Measurements from ENCODE around the gene PARL.
"Not testable (repeated sequence)": the region's sequence is repeated elsewhere in the genome, so short reads cannot be mapped to it uniquely, and the experiment has no call there.

Gene PARL

DNA sequence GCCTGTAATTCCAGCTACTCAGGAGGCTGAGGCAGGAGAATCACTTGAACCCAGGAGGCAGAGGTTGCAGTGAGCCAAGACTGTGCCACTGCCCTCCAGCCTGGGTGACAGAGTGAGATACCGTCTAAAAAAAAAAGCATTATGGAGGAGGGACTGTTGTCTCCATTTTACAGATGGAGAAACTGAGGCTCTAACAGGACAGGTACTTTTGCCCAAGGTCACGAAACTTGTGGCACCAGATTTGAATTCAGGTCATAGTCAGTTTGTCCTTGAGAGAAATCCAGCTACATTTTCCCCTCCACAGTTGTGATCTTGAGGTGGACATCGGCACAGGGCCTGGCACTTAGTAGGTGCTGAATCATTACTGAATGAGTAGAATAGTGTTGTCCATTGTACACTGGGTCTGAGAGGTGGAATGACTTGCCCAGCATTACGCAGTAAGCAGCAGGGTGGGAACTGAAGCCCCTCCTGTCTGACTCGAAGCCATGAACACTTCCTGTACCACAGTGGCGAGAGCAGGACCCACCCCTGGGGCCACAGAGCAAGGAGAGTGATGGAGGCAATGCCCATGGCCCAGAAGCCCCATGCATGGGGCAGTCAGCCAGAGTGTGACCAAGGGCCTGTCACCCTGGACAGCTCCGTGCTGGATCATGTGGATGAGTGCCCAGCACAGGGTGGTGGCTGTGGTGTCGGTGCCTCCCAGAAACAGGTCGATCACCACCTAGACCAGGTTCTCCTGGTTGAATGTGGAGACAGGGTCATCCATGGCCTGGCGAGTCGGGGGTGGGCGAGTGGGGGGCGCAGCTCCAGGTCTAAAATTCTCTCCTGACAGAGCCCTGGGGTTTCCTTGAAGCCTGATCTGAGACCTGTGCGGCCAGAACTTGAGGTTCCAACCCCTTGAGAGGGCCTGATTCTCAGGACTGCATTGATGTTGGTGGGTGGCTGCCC is 20.4 kb upstream of the PARL start:
- DNase-seq, result no peak

DNA sequence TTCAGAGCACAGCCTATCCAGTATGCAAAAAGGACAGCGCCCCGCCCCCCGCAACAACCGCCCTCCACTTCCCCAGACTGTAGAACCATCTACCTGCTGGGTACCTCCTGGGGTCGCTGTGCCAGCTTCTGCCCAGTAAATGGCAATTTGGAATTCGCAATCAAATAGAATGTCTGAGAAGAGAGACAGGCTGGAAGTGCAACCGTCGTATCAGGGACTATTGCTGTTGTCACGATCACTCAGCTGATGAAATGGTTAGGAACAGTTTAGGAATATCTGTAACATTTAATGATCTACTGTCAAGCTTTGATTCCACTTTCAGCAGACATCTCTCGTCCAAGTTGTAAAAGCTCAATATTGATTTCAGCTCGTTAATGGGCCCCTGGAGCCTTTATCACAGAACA is 13.3 kb upstream of the PARL start:
- DNase-seq, result no peak

DNA sequence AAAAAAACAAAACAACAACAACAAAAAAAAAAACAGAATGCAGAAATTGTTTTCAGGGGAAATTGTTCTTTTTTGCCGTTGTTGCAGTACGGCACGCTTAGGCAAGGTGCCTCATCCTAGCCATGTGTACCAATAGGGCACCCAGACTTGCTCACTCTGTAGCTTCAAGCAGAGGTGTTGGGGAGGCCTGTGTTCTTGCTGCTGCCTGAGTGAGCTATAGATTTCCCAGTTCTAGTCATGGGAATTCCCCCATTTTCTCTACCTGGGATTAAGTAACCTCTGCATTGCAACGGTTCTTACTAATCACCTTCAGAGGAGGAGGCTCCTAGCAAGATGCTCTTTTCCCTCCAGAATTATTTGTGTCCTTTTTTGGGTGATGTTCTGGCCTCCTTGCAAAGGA is 12.9 kb upstream of the PARL start:
- no peak for DNase-seq

DNA sequence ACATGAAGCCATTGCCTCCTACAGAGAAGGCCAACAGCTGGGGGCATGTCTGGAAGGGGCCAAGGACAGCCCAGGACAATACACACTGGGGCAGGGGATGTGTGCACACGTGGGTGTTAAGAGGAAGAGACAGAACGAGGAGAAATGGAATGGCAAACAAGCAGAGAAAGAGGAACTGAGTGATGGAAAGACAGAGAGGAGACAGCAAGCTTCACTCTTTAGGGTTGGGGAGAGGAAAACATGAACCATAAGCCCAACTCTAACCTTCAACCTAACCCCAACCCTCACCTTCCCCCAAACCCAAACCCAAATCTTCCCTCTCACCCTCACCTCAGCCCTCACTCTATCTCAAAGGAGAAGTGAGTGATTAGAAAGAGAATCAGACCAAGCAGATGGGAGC is 11.9 kb upstream of the PARL start:
- DNase-seq, result no peak

DNA sequence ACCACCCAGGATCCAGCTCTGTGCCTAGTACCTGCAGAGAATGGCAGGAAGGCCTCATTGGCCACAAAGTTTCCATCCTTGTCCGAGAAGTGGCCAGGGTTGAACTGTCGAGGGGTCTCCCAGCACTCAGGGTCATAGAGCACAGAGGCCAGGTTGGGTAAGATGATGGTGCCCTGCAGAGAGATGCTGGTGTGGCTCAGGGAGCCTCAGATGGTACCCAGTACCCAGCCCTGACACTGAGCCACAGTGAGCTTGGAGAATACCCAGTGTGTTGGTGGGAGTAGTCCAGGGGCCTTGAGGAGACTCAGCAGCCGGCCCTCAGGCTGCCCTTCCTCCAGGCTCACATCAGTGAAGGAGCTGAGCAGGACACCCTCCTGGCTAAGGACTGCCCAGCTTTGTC is 11.5 kb upstream of the PARL start:
- no peak for DNase-seq

DNA sequence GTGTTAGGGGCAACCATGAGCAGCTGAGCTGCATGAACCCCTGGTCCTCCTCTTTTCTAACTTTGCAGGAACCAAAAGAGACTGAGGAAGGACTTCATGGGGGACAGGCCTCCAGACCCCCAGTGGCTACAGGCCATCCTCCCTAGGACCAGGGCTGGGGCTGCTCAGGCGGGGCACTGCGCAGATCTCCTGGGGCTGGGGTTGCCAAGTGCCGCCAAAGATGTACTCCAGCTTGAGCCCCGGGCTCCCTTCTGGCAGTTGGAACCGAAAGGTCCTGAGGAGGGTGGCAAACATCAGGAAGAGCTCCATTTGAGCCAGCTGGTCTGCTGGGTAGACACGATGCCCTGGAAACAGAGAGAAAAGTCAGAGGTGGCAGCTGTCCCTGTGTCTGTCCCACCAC is 11.1 kb upstream of the PARL start:
- no peak for DNase-seq

DNA sequence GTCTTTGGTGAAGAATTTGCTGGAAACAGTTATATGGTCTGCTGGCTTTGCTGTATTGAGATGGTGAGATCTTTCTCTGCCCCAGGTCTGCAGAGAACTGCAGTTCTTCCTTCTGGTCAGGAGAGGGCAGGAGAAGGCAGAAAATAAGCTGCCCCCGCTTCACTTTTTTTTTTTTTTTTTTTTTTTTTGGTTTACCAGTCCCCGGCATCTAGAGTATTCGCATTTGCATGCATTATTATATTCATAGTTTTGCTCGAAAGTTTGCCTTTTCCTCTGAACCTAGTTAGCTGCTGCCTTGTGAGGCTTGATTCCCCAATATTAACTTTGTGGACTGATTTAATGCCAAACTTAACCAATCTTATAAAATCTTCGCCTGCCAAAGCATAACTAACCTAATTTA is 10.6 kb upstream of the PARL start:
- peak; percentile 71 for DNase-seq

DNA sequence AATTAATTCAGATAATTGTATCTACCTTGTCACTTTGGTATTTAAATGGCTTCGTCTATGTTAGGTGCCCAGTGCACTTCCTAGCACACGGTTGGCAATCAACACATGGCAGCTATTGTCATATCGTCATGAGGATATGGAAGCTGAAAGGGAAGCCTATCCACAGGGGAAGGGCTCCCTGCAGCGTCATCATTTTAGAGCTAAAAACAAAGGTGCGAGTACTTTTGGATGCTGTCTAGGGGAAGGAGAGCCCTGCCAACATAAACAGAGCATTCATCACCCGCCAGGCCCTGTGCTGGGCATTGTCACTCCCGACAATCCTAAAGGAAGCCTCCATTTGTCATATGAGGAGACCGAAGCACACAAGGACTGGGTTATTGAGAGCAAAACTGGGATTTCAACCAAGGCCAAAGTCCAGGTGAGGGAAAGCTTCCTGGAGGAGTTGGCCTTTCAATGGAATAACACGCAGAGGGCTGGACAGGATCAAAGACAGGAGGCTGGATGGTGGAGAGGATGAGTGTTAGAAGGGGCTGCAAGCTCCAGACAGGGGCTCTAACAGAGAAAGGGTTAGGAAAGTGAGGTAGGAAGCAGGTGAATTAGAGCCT is 8.0 kb upstream of the PARL start:
- no peak for DNase-seq

DNA sequence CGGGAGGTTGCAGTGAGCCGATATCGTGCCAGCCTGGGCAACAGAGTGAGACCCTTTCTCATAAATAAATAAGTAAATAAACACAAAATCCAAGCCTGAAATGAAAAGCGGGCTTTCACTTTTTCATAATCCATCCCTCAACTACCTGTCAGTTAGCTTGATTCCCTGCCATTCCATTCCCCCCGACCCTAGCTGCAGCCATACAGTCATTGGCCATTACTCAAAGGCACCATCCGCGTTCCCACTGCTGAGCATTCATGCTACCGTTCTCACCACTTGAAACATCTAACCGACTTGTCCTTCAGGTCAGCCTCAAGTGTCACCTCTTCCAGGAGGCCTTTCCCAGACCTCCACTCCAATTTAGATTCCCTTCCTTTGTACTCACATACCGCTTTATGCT is 1.1 kb upstream of the PARL start:
- no peak for DNase-seq

DNA sequence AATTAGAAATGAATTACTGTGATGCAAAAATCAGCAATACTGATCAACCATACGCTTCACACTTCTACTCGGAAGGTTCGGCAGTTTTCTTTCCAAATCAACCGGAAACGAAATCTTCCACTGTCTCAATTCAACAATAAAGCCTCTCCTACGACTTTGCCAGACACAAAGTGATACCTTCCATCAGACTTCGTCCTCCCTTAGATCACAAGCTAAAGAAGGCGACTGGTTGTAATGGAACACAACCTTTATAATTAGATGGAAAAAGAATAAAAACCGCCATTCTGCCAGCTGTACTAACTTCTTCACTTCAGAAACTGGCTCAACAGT is 618 bp downstream of the PARL start:
- no peak for DNase-seq

DNA sequence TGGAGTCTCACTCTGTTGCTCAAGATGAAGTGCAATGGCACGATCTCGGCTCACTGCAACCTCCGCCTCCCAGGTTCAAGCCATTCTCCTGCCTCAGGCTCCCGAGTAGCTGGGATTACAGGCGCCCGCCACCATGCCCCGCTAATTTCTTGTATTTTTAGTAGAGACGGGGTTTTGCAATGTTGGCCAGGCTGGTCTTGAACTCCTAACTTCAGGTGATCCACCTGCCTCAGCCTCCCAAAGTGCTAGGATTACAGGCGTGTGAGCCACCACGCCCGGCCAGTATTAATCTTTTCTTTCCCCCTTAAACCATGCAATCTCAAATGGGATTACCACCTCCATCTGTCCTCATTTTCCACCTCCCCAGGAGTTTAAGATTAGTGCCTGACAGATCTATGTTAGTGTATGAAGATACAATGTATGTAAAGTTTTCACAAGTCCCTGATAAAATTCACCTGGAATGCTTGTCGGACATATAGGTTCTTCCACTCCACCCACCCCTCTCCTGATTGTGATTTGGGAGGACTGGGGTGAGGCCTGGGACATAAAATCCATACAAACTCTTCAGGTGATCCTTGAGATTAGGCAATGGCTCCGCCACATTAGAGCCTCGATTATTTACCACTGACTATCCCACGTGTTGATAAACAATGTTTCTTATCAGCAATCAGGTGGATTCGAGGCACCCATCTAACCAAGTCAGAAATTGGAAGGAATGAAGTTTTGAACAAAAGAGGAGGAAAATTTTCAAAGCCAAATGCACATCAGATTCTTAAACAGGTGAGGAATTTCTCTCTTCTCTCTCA is 1.2 kb downstream of the PARL start:
- DNase-seq, result no peak

DNA sequence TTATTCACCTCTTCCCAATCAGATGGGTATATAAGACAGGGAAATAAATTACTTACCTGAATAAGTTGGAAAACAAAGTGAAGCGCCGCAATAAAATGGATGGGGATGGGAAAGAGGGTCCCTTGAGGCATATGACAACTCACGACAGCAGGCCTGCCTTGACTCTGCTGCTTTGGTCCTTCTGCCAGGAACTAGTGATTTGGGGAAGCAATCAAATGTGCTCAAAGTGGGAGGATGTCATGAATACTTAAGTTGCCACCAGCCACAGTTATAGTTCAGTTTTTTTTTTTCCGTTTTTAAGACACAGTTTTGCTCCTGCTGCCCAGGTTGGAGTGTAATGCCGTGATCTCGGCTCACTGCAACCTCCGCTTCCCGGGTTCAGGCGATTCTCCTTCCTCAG is 4.6 kb downstream of the PARL start:
- no peak for DNase-seq

DNA sequence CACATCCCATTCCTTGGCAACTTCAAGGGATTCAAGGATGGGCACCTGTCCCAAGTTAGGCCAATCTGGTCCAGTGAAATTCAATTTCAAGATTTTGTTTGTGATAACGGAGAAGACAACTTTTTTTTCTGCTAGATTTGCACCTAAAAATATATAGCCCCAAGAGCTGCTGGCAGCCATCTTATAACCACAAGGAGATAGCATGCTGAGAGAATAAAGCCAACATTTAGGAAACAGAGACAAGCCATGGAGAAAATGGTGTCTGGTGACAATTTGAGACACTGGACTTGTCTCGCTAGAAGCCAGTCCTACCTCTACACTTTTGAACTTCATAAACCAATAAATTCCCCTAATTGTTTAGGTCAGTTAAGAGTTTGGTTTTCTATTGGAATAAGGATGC is 5.4 kb downstream of the PARL start:
- no peak for DNase-seq

DNA sequence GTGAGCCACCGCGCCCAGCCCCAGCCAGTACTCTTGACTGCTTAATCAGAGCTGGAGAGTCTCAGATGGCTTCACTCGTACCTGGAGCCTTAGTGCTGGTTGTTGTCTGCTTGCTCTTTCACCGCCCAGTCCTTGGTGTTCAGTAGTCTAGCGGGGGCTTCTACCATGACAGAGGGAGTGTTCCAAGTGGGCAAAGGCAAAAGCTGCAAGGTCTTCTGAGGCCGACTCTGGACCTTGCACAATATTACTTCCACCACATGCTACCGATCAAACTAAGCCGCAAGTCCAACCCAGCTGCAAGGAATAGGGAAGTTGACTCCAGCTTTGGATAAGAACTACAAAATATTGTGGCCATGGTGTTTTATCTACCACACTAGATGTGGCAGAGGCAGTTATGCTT is 6.6 kb downstream of the PARL start:
- peak; percentile 7 for DNase-seq

DNA sequence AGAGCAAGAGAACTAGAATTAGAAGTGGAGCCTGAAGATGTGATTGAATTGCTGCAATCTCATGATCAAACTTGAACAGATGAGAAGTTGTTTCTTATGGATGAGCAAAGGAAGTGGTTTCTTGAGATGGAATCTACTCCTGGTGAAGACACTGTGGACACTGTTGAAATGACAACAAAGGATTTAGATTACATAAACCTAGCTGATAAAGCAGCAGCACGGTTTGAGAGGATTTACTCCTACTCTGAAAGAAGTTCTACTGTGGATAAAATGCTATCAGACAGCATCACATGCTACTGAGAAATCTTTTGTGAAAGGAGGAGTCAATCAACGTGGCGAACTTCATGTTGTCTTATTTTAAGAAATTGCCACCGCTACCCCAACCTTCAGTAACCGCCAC is 7.5 kb downstream of the PARL start:
- not testable (repeated sequence) for DNase-seq

DNA sequence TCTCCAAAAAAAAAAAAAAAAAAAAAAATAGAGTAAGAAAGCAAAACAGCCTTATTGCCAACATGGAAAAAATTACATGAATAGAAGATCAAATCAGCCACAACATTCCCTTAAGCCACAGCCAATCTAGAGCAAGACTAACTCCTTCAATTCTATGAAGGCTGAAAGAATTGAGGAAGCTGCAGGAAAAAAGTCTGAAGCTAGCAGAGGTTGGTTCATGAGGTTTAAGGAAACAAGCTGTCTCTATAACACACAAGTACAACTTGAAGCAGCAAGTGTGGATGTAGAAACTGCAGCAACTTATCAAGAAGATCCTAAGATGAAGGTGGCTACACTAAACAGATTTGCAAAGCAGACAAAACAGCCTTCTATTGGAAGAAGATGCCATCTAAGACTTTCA is 9.3 kb downstream of the PARL start:
- DNase-seq, result no peak

DNA sequence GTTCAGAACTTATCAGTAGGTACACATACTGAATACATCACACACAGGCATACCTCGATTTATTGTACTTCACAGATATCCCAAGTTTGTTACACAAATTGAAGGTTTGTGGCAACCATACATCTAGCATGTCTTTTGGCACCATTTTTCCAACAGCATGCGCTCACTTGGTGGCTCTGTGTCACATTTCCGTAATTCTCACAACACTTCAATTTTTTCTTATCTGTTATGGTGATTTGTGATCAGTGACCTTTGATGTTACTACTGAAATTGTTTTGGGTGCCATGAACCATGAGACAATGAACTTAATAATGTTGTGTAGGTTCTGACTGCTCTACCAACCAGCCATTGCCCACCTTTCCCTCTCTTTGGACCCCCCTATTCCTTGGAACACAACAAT is 10.8 kb downstream of the PARL start:
- DNase-seq, result no peak

DNA sequence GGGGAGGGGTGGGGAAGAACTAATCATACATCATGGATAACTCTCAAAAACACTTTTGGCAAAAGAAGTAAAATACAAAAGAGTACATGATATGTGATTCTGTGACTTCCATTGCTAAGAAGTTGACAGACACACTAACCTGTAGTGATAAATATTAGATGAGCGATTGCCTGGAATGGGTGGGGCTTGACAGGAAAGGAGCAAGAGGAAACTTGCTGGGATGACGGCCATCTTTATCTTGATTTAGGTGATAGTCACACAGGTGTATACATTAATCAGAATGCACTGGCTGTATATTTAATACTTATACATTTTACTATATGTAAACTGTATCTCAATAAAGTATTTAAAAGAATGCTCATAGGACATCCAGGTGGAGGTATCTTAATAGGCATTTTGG is 13.1 kb downstream of the PARL start:
- DNase-seq, result no peak

DNA sequence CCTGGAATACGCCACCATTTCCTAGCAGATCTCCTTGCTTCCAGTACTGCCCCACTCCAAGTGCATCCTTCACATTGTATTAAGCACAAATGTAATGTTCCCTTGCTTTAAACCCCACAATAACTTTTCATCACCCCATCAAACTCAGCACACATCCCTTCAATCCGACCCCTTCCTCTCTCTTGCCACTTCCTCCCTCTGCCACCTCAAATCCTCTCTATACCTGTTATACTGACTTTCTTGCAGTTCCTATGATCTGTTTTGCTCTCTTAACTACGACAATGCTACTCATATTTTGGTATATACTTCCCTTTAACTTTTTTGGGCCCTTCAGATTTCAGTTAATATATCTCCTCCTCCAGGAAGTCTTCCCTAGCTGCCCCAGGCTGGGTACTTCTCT is 14.1 kb downstream of the PARL start:
- DNase-seq, result no peak

DNA sequence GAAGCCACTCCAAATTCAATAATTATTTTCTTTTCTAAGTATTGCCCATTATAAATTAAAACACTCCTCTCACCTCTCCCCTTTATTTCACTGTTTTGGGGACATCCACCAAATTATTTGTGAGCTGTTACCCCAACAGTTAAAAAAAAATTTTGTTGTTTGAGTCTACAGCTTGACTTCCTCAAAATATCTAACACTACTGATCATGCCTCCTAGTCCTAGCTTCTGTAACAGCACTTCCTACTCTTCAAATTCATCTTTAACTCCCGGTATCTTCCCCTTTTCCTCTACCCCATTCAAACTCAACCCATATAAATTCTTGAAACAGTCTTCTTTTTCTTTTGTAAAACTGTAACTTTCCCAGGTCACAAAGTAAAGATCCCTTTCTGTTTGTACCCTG is 15.9 kb downstream of the PARL start:
- DNase-seq, result no peak

DNA sequence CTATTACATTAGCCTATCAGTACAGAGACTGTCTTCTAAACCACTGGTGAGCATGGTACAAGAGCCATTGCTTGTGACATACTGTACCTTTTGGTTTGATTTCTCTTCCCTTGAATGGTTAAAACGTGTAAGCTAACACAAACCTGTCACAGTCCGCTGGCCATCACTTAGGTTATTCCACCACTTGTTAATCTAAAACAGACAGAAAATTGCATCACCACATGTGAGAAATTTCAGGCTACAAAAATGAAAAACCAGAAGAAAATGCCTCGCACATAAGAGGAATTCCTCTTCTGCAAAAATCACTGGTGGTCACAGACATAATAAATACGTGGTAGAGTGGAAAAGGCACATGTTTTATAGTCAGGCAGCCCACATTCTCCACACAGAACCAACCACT is 22.1 kb downstream of the PARL start:
- no peak for DNase-seq

DNA sequence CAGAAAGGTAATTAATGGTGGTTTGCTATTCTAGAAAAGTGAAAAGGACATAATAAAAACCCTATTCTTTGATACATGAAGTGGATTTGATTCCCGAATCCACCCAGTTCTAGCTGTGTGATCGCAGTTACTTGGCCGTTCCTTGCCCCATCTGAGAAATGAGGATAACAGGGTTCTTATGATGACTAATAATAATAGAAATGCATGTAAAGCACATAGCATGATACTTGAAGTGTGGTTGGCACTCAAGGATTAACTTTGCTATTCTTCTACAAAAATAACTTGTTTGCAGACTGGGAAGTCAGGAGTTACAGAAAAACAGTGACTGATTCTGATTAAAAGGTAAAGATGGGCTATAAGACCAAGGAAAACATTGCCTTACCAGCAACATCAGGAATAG is 26.8 kb downstream of the PARL start:
- DNase-seq, result no peak

DNA sequence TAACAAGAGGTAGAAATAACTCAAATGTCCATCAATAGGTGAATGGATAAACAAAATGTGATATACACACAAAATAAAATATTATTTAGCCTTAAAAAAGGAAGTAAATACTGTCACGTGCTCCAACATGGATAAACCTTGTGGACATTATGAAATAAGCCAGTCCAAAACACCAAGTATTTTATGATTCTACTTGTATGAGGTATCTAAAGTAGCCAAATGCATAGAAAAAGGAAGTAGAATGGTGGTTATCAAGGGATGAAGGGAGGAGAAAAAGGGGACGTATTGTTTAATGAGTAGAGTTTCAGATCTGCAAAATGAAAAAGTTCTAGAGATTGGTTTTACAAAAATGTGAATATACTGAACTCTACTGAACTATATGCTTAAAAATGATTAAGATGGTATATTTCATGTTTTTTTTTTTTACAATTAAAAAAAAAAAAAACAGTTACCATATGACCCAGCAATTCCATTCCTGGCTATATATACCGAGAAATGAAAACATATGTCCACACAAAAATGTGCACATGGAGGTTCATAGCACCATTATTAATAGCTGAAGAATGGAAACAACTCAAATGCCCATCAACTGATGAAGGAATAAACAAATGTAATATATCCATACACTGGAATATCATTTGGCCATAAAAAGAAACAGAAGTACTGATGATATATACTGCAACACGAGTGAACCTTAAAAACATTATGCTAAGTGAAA is 30.2 kb downstream of the PARL start:
- no peak for DNase-seq

Data from CD4-positive, alpha-beta T cell treated with Interleukin-17A for 1 hour (primary cell).